GM18505 (cell line): ENCODE data around the gene ELP1.
"Not testable (repeated sequence)": the region's sequence is repeated elsewhere in the genome, so short reads cannot be mapped to it uniquely, and the experiment has no call there.

Source experiments
- ATAC-seq: cut with Tn5 transposase; IDR thresholded peaks from one replicate; pipeline ENCODE4 v1.9.1; 2021; ENCODE audit not compliant: unreplicated experiment
- POLR2A ChIP-seq: IDR thresholded peaks from 4 replicates; pipeline ENCODE4 v1.6.1; 2011; ENCODE audit warnings: borderline replicate concordance; ENCODE audit not compliant: insufficient read depth, insufficient read length; ENCODE audit errors: extremely low read depth

Gene ELP1

DNA sequence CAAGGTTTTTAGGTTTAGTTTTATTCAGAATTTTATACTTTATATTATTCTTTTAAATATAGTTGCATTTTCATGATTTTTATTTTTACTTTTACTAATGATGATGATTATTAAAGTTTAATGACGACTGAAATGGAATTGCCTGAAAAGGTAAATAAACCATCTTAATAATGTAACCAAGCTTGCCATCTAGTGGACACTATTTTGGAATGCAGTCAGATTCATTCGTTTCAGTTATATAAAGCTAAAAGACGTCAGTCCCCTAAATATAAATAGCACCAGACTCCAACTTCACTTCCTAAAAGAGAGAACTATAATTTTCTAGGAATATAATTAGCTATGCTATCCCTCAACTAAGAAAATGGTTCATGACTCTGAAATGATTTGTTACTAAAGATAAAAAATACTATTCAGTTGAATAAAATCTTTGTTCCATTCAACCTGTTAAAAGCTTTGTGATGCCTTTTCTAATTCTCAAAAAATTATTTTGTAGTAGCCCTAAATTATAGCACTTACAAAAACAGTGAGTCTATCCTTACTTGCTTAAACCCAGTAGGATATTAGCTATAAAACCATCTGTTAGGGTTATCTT, 20.2 kb upstream of the ELP1 start:
- ATAC-seq: no peak
- no peak for TF ChIP-seq POLR2A

GRCh38 chr9:108951578-108951977, 17.7 kb upstream of the ELP1 start:
- no peak for TF ChIP-seq POLR2A
- ATAC-seq: no peak

DNA sequence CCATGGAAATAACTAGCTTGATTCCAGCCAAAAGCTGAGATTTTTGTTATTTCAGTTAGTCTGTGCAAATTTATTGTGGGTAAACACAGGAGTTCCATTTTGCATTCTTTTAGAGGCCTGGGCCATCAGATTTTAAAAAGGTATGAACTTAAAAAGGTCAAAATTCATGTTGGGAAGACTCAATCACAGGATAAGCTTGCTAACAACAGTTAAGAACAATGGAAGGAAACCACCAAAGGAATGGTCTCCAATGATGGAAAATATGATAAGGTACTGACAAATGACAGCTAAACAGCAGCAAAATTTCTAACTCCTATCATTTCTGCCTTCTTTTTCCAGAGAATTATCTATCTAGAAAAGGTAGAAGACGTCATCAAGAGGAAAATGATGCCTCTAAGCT, 16.2 kb upstream of the ELP1 start:
- ATAC-seq: no peak
- no peak for TF ChIP-seq POLR2A

GRCh38 chr9:108939975-108940374, 6.1 kb upstream of the ELP1 start:
- no peak for ATAC-seq
- TF ChIP-seq POLR2A: no peak

GRCh38 chr9:108937561-108938305, 3.8 kb upstream of the ELP1 start:
- ATAC-seq: no peak

DNA sequence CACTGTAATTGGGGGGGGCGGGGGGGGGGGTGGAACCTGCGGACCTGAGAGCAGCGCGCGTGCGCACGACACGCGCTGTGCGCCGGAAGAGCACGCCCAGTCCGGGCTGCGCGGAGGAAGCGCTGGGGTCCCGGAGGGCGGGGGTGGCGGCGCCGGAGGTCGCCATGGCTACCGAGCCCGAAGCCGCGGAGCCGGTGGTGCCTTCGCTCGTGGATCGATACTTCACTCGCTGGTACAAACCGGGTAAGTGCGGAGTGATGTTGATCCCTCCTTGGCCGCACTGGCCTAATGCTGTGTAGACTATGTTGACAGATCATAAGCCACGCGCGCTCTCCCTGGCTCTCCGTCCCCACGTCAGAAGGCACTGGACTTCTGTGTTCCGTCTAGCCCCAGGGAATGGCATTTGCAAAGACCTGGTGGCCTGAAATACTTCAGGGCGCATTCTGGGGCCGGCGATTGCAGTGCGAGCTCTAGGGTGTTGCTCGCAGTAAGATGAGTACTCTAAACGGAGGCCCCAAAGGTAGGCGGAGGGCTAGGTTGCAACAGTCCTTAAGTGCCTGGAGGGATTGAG, 484 bp upstream of the ELP1 start, which contains the start of gene ABITRAM:
ABITRAM (plus strand) TSS at position 78 of the 571 bp plus-strand sequence; CDS start at position 165, 87 bp downstream.
- peak; percentile 80 for ATAC-seq
- no peak for TF ChIP-seq POLR2A

More at GRCh38 chr9:108937561-108938305, 3.8 kb upstream of the ELP1 start:
- no peak for TF ChIP-seq POLR2A

- TF ChIP-seq POLR2A: no peak
- ATAC-seq: no peak
Observed at GRCh38 chr9:108933231-108933717, 650 bp downstream of the ELP1 start.

GRCh38 chr9:108928386-108928785, 5.5 kb downstream of the ELP1 start:
- no peak for ATAC-seq
- TF ChIP-seq POLR2A: no peak

DNA sequence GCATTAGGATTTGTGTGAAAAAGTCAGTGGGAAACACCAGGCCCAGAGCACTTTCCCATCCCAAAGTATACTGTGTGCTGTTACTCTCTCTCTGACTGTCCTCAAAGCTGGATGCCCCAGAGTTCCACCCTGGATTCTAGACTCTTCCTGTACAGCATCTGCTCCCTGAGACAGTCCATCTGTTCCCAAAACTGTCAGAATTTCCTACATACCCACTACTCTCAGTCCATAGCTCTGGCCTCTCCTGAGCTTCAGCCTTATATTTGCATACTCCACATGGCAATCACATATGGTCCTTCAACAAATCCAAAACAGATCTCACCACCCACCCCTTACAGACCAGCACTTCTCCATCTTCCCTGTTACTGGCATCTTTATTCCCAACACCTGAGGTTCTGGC, 9.5 kb downstream of the ELP1 start:
- no peak for TF ChIP-seq POLR2A
- no peak for ATAC-seq

DNA sequence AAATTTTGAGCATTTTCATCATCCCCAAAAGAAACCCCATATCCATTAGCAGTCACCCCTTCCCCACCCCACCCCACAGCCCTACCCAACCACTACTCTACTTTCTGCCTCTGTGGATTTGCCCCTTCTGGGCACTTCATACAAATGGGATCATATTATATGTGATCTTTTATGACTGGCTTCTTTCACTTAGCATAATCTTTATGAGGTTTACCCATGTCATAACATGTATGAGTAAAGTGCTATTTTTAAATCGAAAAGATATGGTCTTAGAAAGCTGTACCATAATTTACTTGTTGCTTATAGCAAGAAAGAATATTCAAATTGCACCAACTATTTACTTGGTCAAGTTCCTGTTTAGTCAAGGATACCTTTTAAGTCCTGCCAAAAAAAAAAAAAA, 12.7 kb downstream of the ELP1 start:
- TF ChIP-seq POLR2A: no peak
- ATAC-seq: no peak

DNA sequence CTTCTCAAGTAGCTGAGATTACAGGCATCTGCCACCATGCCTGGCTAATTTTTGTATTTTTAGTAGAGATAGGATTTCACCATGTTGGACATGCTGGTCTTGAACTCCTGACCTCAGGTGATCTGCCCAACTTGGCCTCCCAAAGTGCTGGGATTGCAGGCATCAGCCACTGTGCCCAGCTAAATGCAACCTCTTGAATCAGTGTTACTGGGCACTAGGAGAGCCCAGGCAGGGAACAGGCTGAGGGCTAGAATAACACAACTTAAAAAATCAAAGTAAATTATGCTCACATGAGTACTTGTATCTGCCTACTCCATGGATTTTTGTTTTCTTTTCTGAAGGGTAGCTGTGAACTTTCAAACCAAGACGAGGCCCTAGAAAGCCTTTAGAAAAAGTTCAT, 13.5 kb downstream of the ELP1 start:
- ATAC-seq: not testable (repeated sequence)

- TF ChIP-seq POLR2A: no peak
- ATAC-seq: no peak
Observed at GRCh38 chr9:108919517-108919916, 14.4 kb downstream of the ELP1 start.

DNA sequence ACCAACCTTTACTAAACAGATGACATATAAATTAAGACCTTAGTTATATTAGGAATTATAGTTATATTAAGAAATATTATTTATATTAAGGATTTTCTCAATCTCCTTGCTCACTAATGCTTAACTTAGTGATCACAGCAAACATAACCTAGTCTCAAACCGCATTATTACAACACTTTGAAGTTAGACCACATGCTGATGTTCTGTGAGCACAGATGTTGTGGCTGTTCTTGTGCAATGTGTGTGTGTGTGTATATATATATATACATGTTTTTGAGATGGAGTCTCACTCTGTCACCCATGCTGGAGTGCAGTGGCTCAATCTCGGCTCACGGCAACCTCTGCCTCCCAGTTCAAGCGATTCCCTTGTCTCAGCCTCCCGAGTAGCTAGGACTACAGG, 20.5 kb downstream of the ELP1 start:
- TF ChIP-seq POLR2A: no peak
- no peak for ATAC-seq

GRCh38 chr9:108911820-108912219, 22.1 kb downstream of the ELP1 start:
- TF ChIP-seq POLR2A: no peak
- ATAC-seq: no peak
